HEK293 (cell line): Measurements from ENCODE around the gene NTN3.

Experiments used
- ATF2 ChIP-seq: fragments of 450-650 bp; formaldehyde crosslinking; IDR thresholded peaks from 2 replicates; pipeline ENCODE4 v1.5.1; 2016; ENCODE audit warnings: missing biosample characterization, missing genetic modification characterization, low read depth
- GFI1B ChIP-seq: fragments of 450-650 bp; formaldehyde crosslinking; IDR thresholded peaks from 2 replicates; pipeline ENCODE4 v1.5.1; 2016; ENCODE audit warnings: missing biosample characterization, missing genetic modification characterization
- GLI2 ChIP-seq: fragments of 450-650 bp; formaldehyde crosslinking; IDR thresholded peaks from 2 replicates; pipeline ENCODE4; 2017; ENCODE audit warnings: missing biosample characterization, missing genetic modification characterization, low read depth, borderline replicate concordance
- HOXD13 ChIP-seq: sonication (generic); formaldehyde crosslinking; IDR thresholded peaks from 2 replicates; pipeline ENCODE4 v1.8.0; 2022; ENCODE audit warnings: missing genetic modification reagents, borderline replicate concordance
- IKZF3 ChIP-seq: fragments of 450-650 bp; IDR thresholded peaks from 2 replicates; pipeline ENCODE4 v1.5.0; 2018; ENCODE audit warnings: missing biosample characterization, mild to moderate bottlenecking, missing genetic modification characterization, moderate library complexity
- KLF1 ChIP-seq: fragments of 450-650 bp; formaldehyde crosslinking; IDR thresholded peaks from 2 replicates; pipeline ENCODE4 v1.5.1; 2016; ENCODE audit warnings: missing biosample characterization, missing genetic modification characterization
- KLF10 ChIP-seq: fragments of 450-650 bp; IDR thresholded peaks from 2 replicates; pipeline ENCODE4 v1.5.1; 2018; ENCODE audit warnings: missing biosample characterization, mild to moderate bottlenecking, missing genetic modification characterization
- KLF16 ChIP-seq: fragments of 450-650 bp; formaldehyde crosslinking; IDR thresholded peaks from 2 replicates; pipeline ENCODE4 v1.5.1; 2017; ENCODE audit warnings: missing biosample characterization, missing genetic modification characterization
- KLF8 ChIP-seq: fragments of 450-650 bp; formaldehyde crosslinking; IDR thresholded peaks from 2 replicates; pipeline ENCODE4 v1.5.1; 2016; ENCODE audit warnings: missing biosample characterization, missing genetic modification characterization
- PATZ1 ChIP-seq: fragments of 450-650 bp; formaldehyde crosslinking; IDR thresholded peaks from 2 replicates; pipeline ENCODE4 v1.5.1; 2016; ENCODE audit warnings: missing biosample characterization, missing genetic modification characterization
- PBX3 ChIP-seq: sonication (generic); formaldehyde crosslinking; IDR thresholded peaks from 2 replicates; pipeline ENCODE4 v1.8.1; 2022; ENCODE audit warnings: mild to moderate bottlenecking, moderate library complexity, missing genetic modification reagents
- YY1 ChIP-seq: fragments of 450-650 bp; formaldehyde crosslinking; IDR thresholded peaks from 2 replicates; pipeline ENCODE4 v1.5.1; 2018; ENCODE audit warnings: missing biosample characterization, missing genetic modification characterization
- ZBTB1 ChIP-seq: fragments of 450-650 bp; formaldehyde crosslinking; IDR thresholded peaks from 2 replicates; pipeline ENCODE4 v1.5.1; 2016; ENCODE audit warnings: missing biosample characterization, missing genetic modification characterization
- ZBTB26 ChIP-seq: fragments of 450-650 bp; formaldehyde crosslinking; optimal IDR thresholded peaks from 2 replicates; pipeline ENCODE3; 2016; ENCODE audit warnings: missing biosample characterization, mild to moderate bottlenecking, missing genetic modification characterization
- ZBTB7A ChIP-seq: fragments of 450-650 bp; formaldehyde crosslinking; IDR thresholded peaks from 2 replicates; pipeline ENCODE4 v1.5.1; 2016; ENCODE audit warnings: low read depth, missing biosample characterization, missing genetic modification characterization
- ZEB2 ChIP-seq: fragments of 450-650 bp; formaldehyde crosslinking; IDR thresholded peaks from 2 replicates; pipeline ENCODE4 v1.5.1; 2016; ENCODE audit warnings: missing biosample characterization, missing genetic modification characterization
- ZFP41 ChIP-seq: fragments of 450-650 bp; formaldehyde crosslinking; IDR thresholded peaks from 2 replicates; pipeline ENCODE4 v1.5.1; 2016; ENCODE audit warnings: missing biosample characterization, missing genetic modification characterization, borderline replicate concordance
- ZNF169 ChIP-seq: fragments of 450-650 bp; formaldehyde crosslinking; IDR thresholded peaks from 2 replicates; pipeline ENCODE4 v1.5.1; 2016; ENCODE audit warnings: missing biosample characterization, missing genetic modification characterization
- ZNF2 ChIP-seq: fragments of 450-650 bp; formaldehyde crosslinking; IDR thresholded peaks from 2 replicates; pipeline ENCODE4 v1.5.1; 2016; ENCODE audit warnings: missing biosample characterization, missing genetic modification characterization
- ZNF324 ChIP-seq: fragments of 450-650 bp; formaldehyde crosslinking; IDR thresholded peaks from 2 replicates; pipeline ENCODE4 v1.5.1; 2016; ENCODE audit warnings: missing biosample characterization, missing genetic modification characterization
- ZNF488 ChIP-seq: fragments of 450-650 bp; formaldehyde crosslinking; IDR thresholded peaks from 2 replicates; pipeline ENCODE4 v1.5.1; 2016; ENCODE audit warnings: missing biosample characterization, missing genetic modification characterization
- ZNF580 ChIP-seq: fragments of 450-650 bp; formaldehyde crosslinking; IDR thresholded peaks from 2 replicates; pipeline ENCODE4 v1.5.1; 2016; ENCODE audit warnings: missing biosample characterization, missing genetic modification characterization
- ZNF623 ChIP-seq: fragments of 450-650 bp; formaldehyde crosslinking; IDR thresholded peaks from 2 replicates; pipeline ENCODE4 v1.5.1; 2016; ENCODE audit warnings: missing biosample characterization, missing genetic modification characterization
- ZNF645 ChIP-seq: fragments of 450-650 bp; formaldehyde crosslinking; IDR thresholded peaks from 2 replicates; pipeline ENCODE4; 2016; ENCODE audit warnings: missing biosample characterization, missing genetic modification characterization
- ZNF677 ChIP-seq: fragments of 450-650 bp; IDR thresholded peaks from 2 replicates; pipeline ENCODE4 v1.5.0; 2018; ENCODE audit warnings: missing biosample characterization, mild to moderate bottlenecking, missing genetic modification characterization, moderate library complexity
- ZNF692 ChIP-seq: fragments of 450-650 bp; formaldehyde crosslinking; IDR thresholded peaks from 2 replicates; pipeline ENCODE4 v1.5.1; 2016; ENCODE audit warnings: missing biosample characterization, missing genetic modification characterization
- ZSCAN5A ChIP-seq: fragments of 450-650 bp; formaldehyde crosslinking; IDR thresholded peaks from 2 replicates; pipeline ENCODE4 v1.5.1; 2016; ENCODE audit warnings: missing biosample characterization, missing genetic modification characterization

The NTN3 gene

GRCh38 chr16:2513405-2514332, 42.6 kb downstream of the NTN3 start, which contains the start of gene ATP6V0C (continued):
- TF ChIP-seq GLI2 (tag by site-specific recombination): no peak
- TF ChIP-seq KLF8 (tag by site-specific recombination): peak; percentile 57; the same call in 1 of the 2 replicates
- peak; percentile 46; the same call in 1 of the 2 replicates for TF ChIP-seq KLF16 (tag by site-specific recombination)
- no peak for TF ChIP-seq ZNF645 (tag by site-specific recombination)
- no peak for TF ChIP-seq ZNF623 (tag by site-specific recombination)
- 0 out of 2 replicates have a peak, but pooled peaks have one; percentile 29 for TF ChIP-seq ZNF2 (tag by site-specific recombination)
- TF ChIP-seq ZNF692 (tag by site-specific recombination): peak; percentile 60
- TF ChIP-seq KLF10 (tag by site-specific recombination): peak; percentile 88
- peak; percentile 87 for TF ChIP-seq YY1 (tag by site-specific recombination)
- 0 out of 2 replicates have a peak, but pooled peaks have one; percentile 27 for TF ChIP-seq ZNF677
- TF ChIP-seq ZNF488 (tag by site-specific recombination): no peak
- TF ChIP-seq ZNF324 (tag by site-specific recombination): no peak; the same call in 1 of the 2 replicates
- peak; percentile 59; the same call in 1 of the 2 replicates for TF ChIP-seq ZBTB7A (tag by site-specific recombination)
- peak; percentile 49; the same call in 1 of the 2 replicates for TF ChIP-seq KLF1 (tag by site-specific recombination)
- 0 out of 2 replicates have a peak, but pooled peaks have one; percentile 70 for TF ChIP-seq ZBTB1 (tag by site-specific recombination)
- TF ChIP-seq ZBTB26 (tag by site-specific recombination): peak; percentile 96
- TF ChIP-seq HOXD13 (CRISPR knock-in tag): no peak
- TF ChIP-seq ZFP41: no peak
- TF ChIP-seq ZNF580 (tag by site-specific recombination): no peak
- peak; percentile 68; the same call in 1 of the 2 replicates for TF ChIP-seq ZNF169 (tag by site-specific recombination)
- TF ChIP-seq ATF2: peak; percentile 95
- TF ChIP-seq ZEB2 (tag by site-specific recombination): peak; percentile 47
- no peak for TF ChIP-seq GFI1B (tag by site-specific recombination)
- no peak for TF ChIP-seq IKZF3
- TF ChIP-seq PBX3 (CRISPR knock-in tag): peak; percentile 53; the same call in 1 of the 2 replicates
- TF ChIP-seq PATZ1 (tag by site-specific recombination): peak; percentile 39
- TF ChIP-seq ZSCAN5A (tag by site-specific recombination): 0 out of 2 replicates have a peak, but pooled peaks have one; percentile 49
